Osteoblast (primary cell): ENCODE results near the gene TFDP1. TPM values are rescaled to one million over a fixed set of nuclear protein-coding genes. Genes with fewer than 3 reads are reported as not detected.

ENCODE experiments used
- DNase-seq: peaks from one replicate; pipeline ENCODE4 v3.0.0; 2011; ENCODE audit warnings: low spot score, mixed read lengths; ENCODE audit not compliant: insufficient read length; ENCODE audit errors: missing footprints
- H2AFZ ChIP-seq: 2 replicates; pipeline ENCODE4 v1.6.0; 2011; ENCODE audit warnings: mild to moderate bottlenecking, low read length
- H3K27ac ChIP-seq: 2 replicates; pipeline ENCODE4 v1.5.1; 2011; ENCODE audit warnings: mild to moderate bottlenecking, low read depth, low read length, moderate library complexity
- H3K27me3 ChIP-seq: 2 replicates; pipeline ENCODE4 v1.6.0; 2012; ENCODE audit warnings: mild to moderate bottlenecking, control low read depth, inconsistent platforms, low read length, moderate library complexity; ENCODE audit not compliant: insufficient read depth
- H3K36me3 ChIP-seq: 2 replicates; pipeline ENCODE4 v1.5.1; 2011; ENCODE audit warnings: mild to moderate bottlenecking, low read length, control low read depth, moderate library complexity; ENCODE audit not compliant: insufficient read depth
- H3K4me1 ChIP-seq: 2 replicates; pipeline ENCODE4 v1.5.1; 2011; ENCODE audit warnings: mild to moderate bottlenecking, low read length, control low read depth, moderate library complexity; ENCODE audit not compliant: insufficient read depth
- H3K4me2 ChIP-seq: 2 replicates; pipeline ENCODE4 v1.6.0; 2011; ENCODE audit warnings: mild to moderate bottlenecking, low read length; ENCODE audit not compliant: insufficient read depth
- H3K4me3 ChIP-seq: fragments of 200-600 bp; sonication (generic); 3 replicates; pipeline ENCODE4 v1.5.1; 2012; ENCODE audit warnings: mild to moderate bottlenecking, low read length, inconsistent platforms; ENCODE audit not compliant: insufficient read depth
- H3K79me2 ChIP-seq: 2 replicates; pipeline ENCODE4 v1.6.0; 2012; ENCODE audit warnings: mild to moderate bottlenecking, low read length, control low read depth, inconsistent platforms; ENCODE audit not compliant: insufficient read depth
- H3K9me3 ChIP-seq: 2 replicates; pipeline ENCODE4 v1.5.1; 2011; ENCODE audit warnings: low read depth, low read length, control low read depth
- H4K20me1 ChIP-seq: 2 replicates; pipeline ENCODE4 v1.6.0; 2012; ENCODE audit warnings: mild to moderate bottlenecking, low read length, control low read depth; ENCODE audit not compliant: insufficient read depth
- total RNA-seq: library from RNA; depleted of rRNA; stranded (reverse); fragments of >200 nt; gene quantifications from 2 replicates; pipeline ENCODE4 v1.2.3, GENCODE V29; 2012
- TF ChIP-seq, protein P1 (sequence below): IDR thresholded peaks from 2 replicates; pipeline ENCODE4 v1.5.1; 2011; ENCODE audit warnings: mild to moderate bottlenecking, low read depth, low read length, moderate library complexity; ENCODE audit errors: extremely low read depth

TFDP1 gene
- total RNA-seq, 1 donor, result 56.8 TPM

DNA sequence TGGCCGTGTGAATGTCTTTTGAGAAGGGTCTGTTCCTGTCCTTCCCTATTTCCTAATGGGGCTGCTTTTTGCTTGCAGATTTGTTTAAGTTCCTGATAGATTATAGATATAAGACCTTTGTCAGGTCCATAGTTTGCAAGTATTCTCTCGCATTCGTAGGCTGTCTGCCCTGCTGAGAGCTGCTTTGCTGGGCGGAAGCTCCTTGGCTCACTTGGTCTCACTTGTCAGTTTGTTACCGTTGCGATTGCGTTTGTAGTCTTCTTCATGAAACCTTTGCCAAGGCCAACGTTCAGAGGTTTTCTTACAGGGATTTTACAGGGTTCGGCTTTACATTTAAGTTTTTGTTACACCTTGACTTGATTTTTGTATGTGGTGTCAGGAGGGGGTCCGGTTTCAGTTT lies 44.0 kb upstream of the TFDP1 start:
- Histone ChIP-seq H3K79me2 (peaks cover 63% of the 10 kb centered on the region), H3K4me3 (no peak overlapping the region), H3K4me2 (no peak overlapping the region), H3K27ac (no peak overlapping the region), H3K36me3 (peaks cover 48% of the 10 kb centered on the region), H2AFZ (no peak overlapping the region), H3K9me3 (no peaks in the 10 kb centered on the region), H3K27me3 (no peaks in the 10 kb centered on the region), H3K4me1 (peaks cover 6% of the 10 kb centered on the region), H4K20me1 (peaks cover 19% of the 10 kb centered on the region)
- peak; percentile 61 for DNase-seq
- TF ChIP-seq, protein P1, sequence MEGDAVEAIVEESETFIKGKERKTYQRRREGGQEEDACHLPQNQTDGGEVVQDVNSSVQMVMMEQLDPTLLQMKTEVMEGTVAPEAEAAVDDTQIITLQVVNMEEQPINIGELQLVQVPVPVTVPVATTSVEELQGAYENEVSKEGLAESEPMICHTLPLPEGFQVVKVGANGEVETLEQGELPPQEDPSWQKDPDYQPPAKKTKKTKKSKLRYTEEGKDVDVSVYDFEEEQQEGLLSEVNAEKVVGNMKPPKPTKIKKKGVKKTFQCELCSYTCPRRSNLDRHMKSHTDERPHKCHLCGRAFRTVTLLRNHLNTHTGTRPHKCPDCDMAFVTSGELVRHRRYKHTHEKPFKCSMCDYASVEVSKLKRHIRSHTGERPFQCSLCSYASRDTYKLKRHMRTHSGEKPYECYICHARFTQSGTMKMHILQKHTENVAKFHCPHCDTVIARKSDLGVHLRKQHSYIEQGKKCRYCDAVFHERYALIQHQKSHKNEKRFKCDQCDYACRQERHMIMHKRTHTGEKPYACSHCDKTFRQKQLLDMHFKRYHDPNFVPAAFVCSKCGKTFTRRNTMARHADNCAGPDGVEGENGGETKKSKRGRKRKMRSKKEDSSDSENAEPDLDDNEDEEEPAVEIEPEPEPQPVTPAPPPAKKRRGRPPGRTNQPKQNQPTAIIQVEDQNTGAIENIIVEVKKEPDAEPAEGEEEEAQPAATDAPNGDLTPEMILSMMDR, result no peak

DNA sequence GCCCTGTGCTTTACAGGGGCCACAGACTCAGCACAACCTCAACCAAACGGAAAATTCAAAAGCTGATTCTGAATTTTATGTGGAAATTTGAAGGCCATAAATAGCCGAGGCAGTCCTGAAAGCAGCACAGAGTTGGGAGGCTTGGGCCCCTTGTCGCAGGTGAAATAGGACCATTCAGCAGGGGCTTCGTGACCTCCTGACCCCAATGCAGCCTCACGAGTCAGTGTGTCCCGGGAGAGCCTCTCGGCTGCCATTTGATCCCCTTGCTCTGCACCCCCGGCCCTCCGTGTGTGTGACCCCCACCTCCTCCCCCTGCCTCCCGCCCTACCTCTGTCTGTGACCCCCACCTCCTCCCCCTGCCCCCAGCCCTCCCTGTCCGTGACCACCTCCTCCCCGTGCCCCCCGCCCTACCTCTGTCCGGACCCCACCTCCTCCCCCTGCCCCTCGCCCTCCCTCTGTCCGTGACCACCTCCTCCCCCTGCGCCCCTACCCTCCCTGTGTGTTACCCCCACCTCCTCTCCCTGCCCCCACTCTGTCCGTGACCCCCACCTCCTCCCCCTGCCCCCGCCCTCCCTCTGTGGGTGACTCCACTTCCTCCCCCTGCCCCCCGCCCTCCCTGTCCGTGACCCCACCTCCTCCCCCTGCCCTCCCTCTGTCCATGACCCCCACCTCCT lies 41.7 kb upstream of the TFDP1 start:
- no peaks in the 10 kb centered on the region for H3K9me3 ChIP-seq
- peaks cover 38% of the 10 kb centered on the region for H4K20me1 ChIP-seq
- H3K27ac ChIP-seq, result no peak overlapping the region
- H2AFZ ChIP-seq, result no peak overlapping the region
- no peak overlapping the region for H3K4me3 ChIP-seq
- peaks cover 9% of the 10 kb centered on the region for H3K4me1 ChIP-seq
- DNase-seq, result peak; percentile 42
- H3K36me3 ChIP-seq, result peaks cover 45% of the 10 kb centered on the region
- H3K79me2 ChIP-seq, result peaks cover 83% of the 10 kb centered on the region
- no peak overlapping the region for H3K4me2 ChIP-seq
- no peaks in the 10 kb centered on the region for H3K27me3 ChIP-seq
- TF ChIP-seq, protein P1, result no peak

DNA sequence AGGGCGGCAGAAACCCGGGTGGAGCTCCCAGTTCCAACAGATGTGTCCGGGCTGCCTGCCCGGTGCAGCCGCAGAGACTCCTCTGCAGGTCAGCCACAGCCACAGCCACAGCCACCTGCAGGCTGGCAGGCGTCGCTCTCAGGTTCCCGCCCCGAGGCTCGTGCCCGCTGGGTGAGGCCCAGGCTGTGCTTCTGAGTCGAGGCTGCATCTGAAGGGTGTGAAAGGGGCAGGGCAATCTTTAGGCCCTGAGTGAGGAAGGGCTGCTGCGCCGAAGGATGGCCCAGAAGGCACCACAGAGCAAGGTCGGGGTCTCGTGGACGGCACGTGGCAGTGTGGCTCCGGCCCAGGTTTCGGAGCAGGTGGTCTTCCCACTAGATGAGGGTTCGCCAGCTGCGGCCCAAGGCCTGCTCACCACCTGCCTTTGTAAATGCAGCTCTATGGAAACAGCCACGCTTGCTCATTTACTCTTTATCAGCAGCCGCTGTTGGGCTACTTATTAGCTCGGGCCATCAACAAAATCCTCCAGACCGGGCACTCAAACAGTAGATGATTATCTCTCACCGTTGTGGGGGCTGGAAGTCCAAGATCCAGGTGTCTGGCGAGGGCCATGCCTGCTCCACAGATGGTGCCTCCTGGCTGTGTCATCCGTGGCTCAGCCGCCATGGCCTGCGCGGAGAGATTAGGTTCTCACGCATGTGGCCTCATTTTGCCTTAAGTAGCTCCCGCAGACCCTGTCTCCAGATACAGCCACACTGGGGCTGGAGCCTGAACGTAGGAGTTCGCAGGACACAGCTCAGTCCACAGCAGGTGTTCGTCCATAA lies 40.3 kb upstream of the TFDP1 start:
- H4K20me1 ChIP-seq, result peaks cover 48% of the 10 kb centered on the region
- no peaks in the 10 kb centered on the region for H3K27me3 ChIP-seq
- no peak overlapping the region for H3K4me2 ChIP-seq
- peaks cover 9% of the 10 kb centered on the region for H3K4me1 ChIP-seq
- H3K9me3 ChIP-seq, result no peaks in the 10 kb centered on the region
- peaks cover 87% of the 10 kb centered on the region for H3K79me2 ChIP-seq
- no peak overlapping the region for H3K4me3 ChIP-seq
- H2AFZ ChIP-seq, result no peak overlapping the region
- DNase-seq, result no peak
- peaks cover 40% of the 10 kb centered on the region for H3K36me3 ChIP-seq
- TF ChIP-seq, protein P1, result no peak
- H3K27ac ChIP-seq, result no peak overlapping the region

DNA sequence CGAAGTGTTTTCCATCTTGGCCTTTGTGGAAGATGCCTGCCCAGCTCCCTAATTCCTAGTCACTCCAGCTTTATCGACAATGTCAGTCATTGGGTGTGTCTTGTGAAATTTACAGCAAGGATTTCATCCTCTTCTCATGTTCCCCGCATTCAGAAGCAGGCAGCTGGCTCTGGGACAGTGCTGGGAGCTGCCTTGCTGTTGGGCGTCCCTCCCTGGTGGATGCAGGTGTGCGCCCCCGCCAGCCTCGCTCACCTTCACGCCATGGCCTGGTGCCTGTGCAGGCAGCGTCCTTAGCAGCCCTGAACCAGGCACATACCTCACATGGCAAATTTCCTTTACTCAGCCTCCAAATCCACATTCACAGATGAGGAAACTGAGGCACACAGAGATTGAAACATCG lies 39.7 kb upstream of the TFDP1 start:
- Histone ChIP-seq H3K27me3 (no peaks in the 10 kb centered on the region), H3K36me3 (peaks cover 37% of the 10 kb centered on the region), H3K9me3 (no peaks in the 10 kb centered on the region), H3K4me1 (peaks cover 9% of the 10 kb centered on the region), H2AFZ (no peak overlapping the region), H4K20me1 (peaks cover 50% of the 10 kb centered on the region), H3K4me2 (peak overlapping the region; percentile 20), H3K27ac (no peak overlapping the region), H3K4me3 (no peak overlapping the region), H3K79me2 (peaks cover 83% of the 10 kb centered on the region)
- peak; percentile 44 for DNase-seq
- TF ChIP-seq, protein P1, result no peak
